IPS DF 6.9 (cell line): ENCODE data around the gene CASK.
"Not testable (repeated sequence)": the region's sequence is repeated elsewhere in the genome, so short reads cannot be mapped to it uniquely, and the experiment has no call there.

ENCODE experiments used
- DNase-seq: peaks from one replicate; pipeline ENCODE4 v3.0.0-alpha.2; 2013; ENCODE audit warnings: low read depth, low spot score
- H3K27ac ChIP-seq: one replicate; pipeline ENCODE4 v1.5.1; 2013; ENCODE audit warnings: low read length, control low read depth
- H3K27me3 ChIP-seq: 2 replicates; pipeline ENCODE4 v1.6.1; 2013; ENCODE audit warnings: mild to moderate bottlenecking, low read length; ENCODE audit not compliant: control insufficient read depth, insufficient read depth
- H3K36me3 ChIP-seq: 2 replicates; pipeline ENCODE4 v1.6.1; 2013; ENCODE audit warnings: low read length; ENCODE audit not compliant: control insufficient read depth, insufficient read depth
- H3K4me1 ChIP-seq: 2 replicates; pipeline ENCODE4 v1.6.1; 2013; ENCODE audit warnings: low read length; ENCODE audit not compliant: control insufficient read depth, insufficient read depth
- H3K4me3 ChIP-seq: 2 replicates; pipeline ENCODE4 v1.5.1; 2013; ENCODE audit warnings: mild to moderate bottlenecking, low read length
- H3K9me3 ChIP-seq: 2 replicates; pipeline ENCODE4 v1.6.1; 2013; ENCODE audit warnings: low read length, inconsistent platforms; ENCODE audit not compliant: control insufficient read depth, insufficient read depth
- WGBS: extraction: QIAGEN DNeasy Blood & Tissue Kit; methylation state at CpG from one replicate; pipeline ENCODE4 v1.1.7; 2013; ENCODE audit warnings: mixed read lengths, missing lambda C conversion rate; ENCODE audit not compliant: insufficient read length, insufficient coverage; 5-methylcytosine and 5-hydroxymethylcytosine counted together

The CASK gene

GRCh38 chrX:41607264-41607832 lies 316.0 kb downstream of the CASK start:
- DNase-seq: no peak
- WGBS: no CpG with 5 or more reads among the region's 2 CpGs
- Histone ChIP-seq H3K9me3 (no peaks in the 10 kb centered on the region), H3K4me3 (no peak overlapping the region), H3K27me3 (no peaks in the 10 kb centered on the region), H3K4me1 (no peaks in the 10 kb centered on the region), H3K27ac (no peak overlapping the region), H3K36me3 (no peaks in the 10 kb centered on the region)

- H3K36me3 ChIP-seq, H3K27me3 ChIP-seq, H3K4me1 ChIP-seq, H3K27ac ChIP-seq, H3K4me3 ChIP-seq, H3K9me3 ChIP-seq, DNase-seq: not testable (repeated sequence)
- WGBS: no CpG with 5 or more reads among the region's 4 CpGs
Measured at GRCh38 chrX:41606057-41606456, 317.3 kb downstream of the CASK start.

- Histone ChIP-seq H3K4me1 (no peaks in the 10 kb centered on the region), H3K27ac (no peak overlapping the region), H3K4me3 (no peak overlapping the region), H3K9me3 (no peaks in the 10 kb centered on the region), H3K27me3 (no peaks in the 10 kb centered on the region), H3K36me3 (no peaks in the 10 kb centered on the region)
- WGBS: no CpG with 5 or more reads among the region's 1 CpG
- DNase-seq: no peak
Measured at GRCh38 chrX:41604766-41605543, 318.4 kb downstream of the CASK start.

GRCh38 chrX:41604177-41604576 lies 319.2 kb downstream of the CASK start:
- no peak for DNase-seq
- no CpG with 5 or more reads among the region's 2 CpGs for WGBS
- H3K36me3 ChIP-seq: no peaks in the 10 kb centered on the region
- H3K4me1 ChIP-seq: no peaks in the 10 kb centered on the region
- no peaks in the 10 kb centered on the region for H3K27me3 ChIP-seq
- no peaks in the 10 kb centered on the region for H3K9me3 ChIP-seq
- H3K27ac ChIP-seq: no peak overlapping the region
- H3K4me3 ChIP-seq: no peak overlapping the region

DNA sequence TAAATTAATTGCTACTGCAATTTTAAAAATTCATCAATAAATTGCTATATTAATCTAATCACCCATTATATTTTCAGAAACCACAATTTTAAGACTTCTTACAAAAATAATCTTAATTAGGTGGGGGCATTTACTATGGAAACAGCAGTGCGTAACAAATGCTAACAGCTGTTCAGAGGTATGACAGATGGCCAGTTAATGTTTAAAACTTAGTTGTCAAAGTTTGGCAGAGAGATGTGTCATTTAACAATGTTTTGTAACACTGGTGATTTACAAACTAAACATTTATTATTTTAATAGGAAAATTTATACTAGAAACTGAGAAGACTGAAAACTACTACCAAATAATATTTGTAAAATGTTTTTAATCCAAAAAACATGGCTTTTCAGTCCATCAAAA lies 319.8 kb downstream of the CASK start:
- Histone ChIP-seq H3K27ac (no peak overlapping the region), H3K4me3 (no peak overlapping the region), H3K9me3 (no peaks in the 10 kb centered on the region), H3K4me1 (no peaks in the 10 kb centered on the region), H3K27me3 (no peaks in the 10 kb centered on the region), H3K36me3 (no peaks in the 10 kb centered on the region)
- WGBS: no CpG with 5 or more reads among the region's 1 CpG
- no peak for DNase-seq

DNA sequence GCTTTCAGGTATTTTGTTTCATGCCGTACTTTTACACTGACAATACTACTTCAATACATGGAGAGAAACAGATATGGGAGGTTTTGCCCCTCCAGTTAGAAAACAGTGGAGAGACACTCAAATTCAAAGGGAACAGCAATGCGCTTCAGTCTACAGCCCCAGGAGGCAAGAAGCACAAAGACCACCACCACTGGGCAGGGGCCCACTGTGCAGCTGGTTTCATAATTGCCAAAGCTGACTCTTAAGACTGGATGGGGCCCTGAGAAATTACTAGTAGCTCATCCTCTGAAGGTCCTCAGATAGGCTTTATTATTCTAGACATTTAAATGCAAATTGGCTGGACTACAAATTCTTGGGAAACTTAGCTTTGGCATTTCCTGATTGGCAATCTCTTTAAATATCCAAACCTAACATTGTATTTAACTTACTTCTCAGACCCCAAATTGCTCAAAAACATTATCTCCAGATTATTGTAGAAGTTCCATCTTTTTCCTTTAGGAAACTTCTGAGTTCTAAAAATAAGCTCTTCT lies 320.5 kb downstream of the CASK start:
- no peak overlapping the region for H3K4me3 ChIP-seq

DNA sequence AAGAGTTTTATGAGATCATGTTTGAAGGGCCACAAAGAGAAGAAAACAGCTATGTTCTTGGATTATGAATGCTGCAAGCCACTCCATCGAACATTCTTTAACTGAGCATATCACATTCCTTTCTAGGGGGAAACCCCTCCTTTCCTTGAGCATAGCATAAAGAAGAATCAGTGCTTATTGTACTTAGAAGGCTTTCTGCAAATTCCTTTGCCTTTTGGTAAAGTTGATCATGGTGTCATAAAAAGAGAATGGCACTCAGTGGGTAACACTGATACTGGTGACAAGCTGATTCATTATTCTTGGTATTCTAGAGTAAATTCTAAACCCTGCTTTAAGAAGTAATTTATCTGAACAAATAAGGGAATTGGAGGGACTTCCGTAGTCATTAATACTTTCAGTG lies 323.1 kb downstream of the CASK start:
- WGBS: no CpG with 5 or more reads among the region's 2 CpGs
- H3K36me3 ChIP-seq: no peaks in the 10 kb centered on the region
- H3K4me1 ChIP-seq: no peaks in the 10 kb centered on the region
- no peak overlapping the region for H3K27ac ChIP-seq
- no peak for DNase-seq
- H3K4me3 ChIP-seq: no peak overlapping the region
- no peaks in the 10 kb centered on the region for H3K9me3 ChIP-seq
- H3K27me3 ChIP-seq: no peaks in the 10 kb centered on the region

More for the DNA sequence above, 320.5 kb downstream of the CASK start:
- H3K4me1 ChIP-seq: no peaks in the 10 kb centered on the region
- no peaks in the 10 kb centered on the region for H3K36me3 ChIP-seq
- no CpG with 5 or more reads among the region's 2 CpGs for WGBS
- H3K27me3 ChIP-seq: no peaks in the 10 kb centered on the region
- DNase-seq: no peak
- H3K27ac ChIP-seq: no peak overlapping the region
- H3K9me3 ChIP-seq: no peaks in the 10 kb centered on the region

DNA sequence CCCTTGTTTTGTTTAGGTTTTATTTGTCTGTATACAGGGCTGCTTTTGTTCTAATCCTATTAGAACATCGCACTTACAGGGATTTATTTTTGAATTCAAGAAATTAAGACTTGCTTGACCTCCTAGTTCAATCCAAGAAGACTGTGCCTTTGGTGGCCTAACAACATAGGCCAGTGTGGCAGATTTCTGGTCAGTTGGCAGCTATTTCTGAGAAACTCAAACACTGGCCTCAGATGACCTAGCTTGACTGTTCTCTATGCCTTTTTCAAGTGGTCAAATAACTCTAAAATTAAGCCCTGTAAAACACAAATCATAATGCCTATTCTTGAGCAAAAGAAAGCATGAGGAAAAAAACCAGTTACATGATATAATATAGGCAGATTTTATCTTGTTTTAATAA lies 323.8 kb downstream of the CASK start:
- Histone ChIP-seq H3K4me3 (no peak overlapping the region), H3K27me3 (no peaks in the 10 kb centered on the region), H3K9me3 (no peaks in the 10 kb centered on the region), H3K4me1 (no peaks in the 10 kb centered on the region), H3K36me3 (no peaks in the 10 kb centered on the region), H3K27ac (no peak overlapping the region)
- no peak for DNase-seq
- WGBS: no CpG with 5 or more reads among the region's 1 CpG

DNA sequence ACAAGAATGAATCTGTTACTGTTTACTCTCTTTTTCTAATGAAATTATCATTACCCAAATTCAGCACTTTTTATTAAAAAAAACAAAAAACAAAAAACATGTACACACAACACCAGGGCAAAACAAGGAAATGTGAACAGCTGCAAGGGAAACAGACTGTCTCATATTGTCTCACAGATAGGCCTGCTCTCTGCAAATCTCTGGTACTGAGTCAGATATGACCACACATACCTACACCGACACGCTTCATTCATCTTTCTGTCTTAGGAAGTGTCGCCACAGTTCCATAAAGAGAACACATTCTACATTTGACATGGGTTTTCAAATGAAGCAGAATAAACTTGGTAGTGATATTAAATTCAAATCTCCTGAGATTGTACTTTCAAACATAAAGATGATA lies 326.8 kb downstream of the CASK start:
- no peaks in the 10 kb centered on the region for H3K4me1 ChIP-seq
- no peak overlapping the region for H3K4me3 ChIP-seq
- no peak overlapping the region for H3K27ac ChIP-seq
- no peaks in the 10 kb centered on the region for H3K9me3 ChIP-seq
- no peaks in the 10 kb centered on the region for H3K27me3 ChIP-seq
- DNase-seq: no peak
- H3K36me3 ChIP-seq: no peaks in the 10 kb centered on the region
- no CpG with 5 or more reads among the region's 3 CpGs for WGBS

GRCh38 chrX:41594634-41595033 lies 328.7 kb downstream of the CASK start:
- no CpG with 5 or more reads among the region's 7 CpGs for WGBS
- no peaks in the 10 kb centered on the region for H3K9me3 ChIP-seq

DNA sequence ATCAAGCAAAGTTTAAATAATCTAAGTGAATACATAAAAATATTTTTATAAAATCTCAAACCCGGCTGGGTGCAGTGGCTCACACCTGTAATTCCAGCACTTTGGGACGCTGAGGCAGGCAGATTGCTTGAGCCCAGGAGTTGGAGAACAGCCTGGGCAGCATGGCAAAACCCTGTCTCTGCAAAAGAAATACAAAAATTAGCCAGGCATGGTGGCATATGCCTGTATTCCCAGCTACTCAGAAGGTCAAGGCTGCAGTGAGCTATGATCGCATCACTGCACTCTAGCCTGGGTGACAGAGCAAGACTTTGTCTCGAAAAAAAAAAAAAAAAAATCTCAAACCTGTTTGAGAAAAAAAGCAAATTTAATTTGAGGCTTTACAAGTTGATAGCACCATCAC lies 331.4 kb downstream of the CASK start:
- H3K27ac ChIP-seq: no peak overlapping the region
- H3K36me3 ChIP-seq: no peaks in the 10 kb centered on the region
- no peaks in the 10 kb centered on the region for H3K27me3 ChIP-seq
- H3K4me1 ChIP-seq: no peaks in the 10 kb centered on the region
- DNase-seq: no peak
- no peak overlapping the region for H3K4me3 ChIP-seq
- H3K9me3 ChIP-seq: no peaks in the 10 kb centered on the region
- no CpG with 5 or more reads among the region's 4 CpGs for WGBS

More at GRCh38 chrX:41594634-41595033, 328.7 kb downstream of the CASK start:
- no peaks in the 10 kb centered on the region for H3K4me1 ChIP-seq
- no peak overlapping the region for H3K4me3 ChIP-seq
- no peak for DNase-seq
- H3K27me3 ChIP-seq: no peaks in the 10 kb centered on the region
- no peak overlapping the region for H3K27ac ChIP-seq
- no peaks in the 10 kb centered on the region for H3K36me3 ChIP-seq
